Measurements from ENCODE around the gene TMEM37. TPM values are rescaled to one million over a fixed set of nuclear protein-coding genes. Genes with fewer than 3 reads are reported as not detected.

The TMEM37 gene
- polyA plus RNA-seq, 1 of the 3 experiments (the other 2 are of a cell fraction): 0.25 TPM

DNA sequence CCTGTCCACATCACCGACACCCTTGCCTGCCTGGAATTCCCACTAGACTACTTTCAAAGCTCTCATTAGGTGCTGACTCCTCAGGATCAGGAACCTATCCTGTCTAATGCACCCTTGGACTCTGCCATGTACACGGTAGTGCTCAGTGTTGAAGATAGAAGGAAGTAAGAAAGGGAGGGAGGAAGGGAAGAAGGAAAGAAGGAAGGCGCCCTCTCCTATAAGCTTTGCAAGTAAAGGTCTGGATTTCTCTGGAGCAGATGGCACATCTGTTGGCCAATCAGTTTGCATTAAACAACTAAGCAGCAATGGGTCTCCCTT lies 47.3 kb downstream of the TMEM37 start:
- TF ChIP-seq GATA2 (CRISPR knock-in tag; IDR thresholded peaks at IDR 0.05) (no peak), EP300 (IDR thresholded peaks at IDR 0.05; ENCODE audit: borderline replicate concordance in 1 of 2, low read depth in 1 of 2, low read length in 1 of 2) (no peak), SIN3A (IDR thresholded peaks at IDR 0.05; ENCODE audit: borderline replicate concordance, low read depth, low read length) (no peak), ELF1 (IDR thresholded peaks at IDR 0.05) (no peak), POLR2AphosphoS5 (IDR thresholded peaks at IDR 0.05; ENCODE audit: low read depth, low read length) (no peak), RFX5 (IDR thresholded peaks at IDR 0.05; ENCODE audit: low read length) (no peak)
- no peaks in the 10 kb centered on the region for H3K79me2 ChIP-seq (ENCODE audit: insufficient read depth)
- H2AFZ ChIP-seq (ENCODE audit: low read depth): no peak overlapping the region
- H3K4me3 ChIP-seq (ENCODE audit: low read depth in 2 of 2, low read length in 1 of 2): no peak overlapping the region
- H3K4me1 ChIP-seq (ENCODE audit: control insufficient read depth in 1 of 2, insufficient read depth in 2 of 2, low read depth in 1 of 2, low read length in 1 of 2): peaks cover 0 to 47% of the 10 kb centered on the region in 2 experiments; a peak in 1 of 4 replicates
- WGBS (ENCODE audit: low lambda C conversion rate): 83% methylated on average over 3 of the region's 3 CpGs
- POLR2A ChIA-PET: no interaction called here
- H3F3A ChIP-seq (replicated peaks; ENCODE audit: insufficient read depth): no peaks in the 10 kb centered on the region
- DNase-seq: no peak
- no peak overlapping the region for H3K9ac ChIP-seq
- H3K36me3 ChIP-seq (replicated peaks in 1 of 2; ENCODE audit: control insufficient read depth in 1 of 2, insufficient read depth in 2 of 2, low read length in 1 of 2): no peaks in the 10 kb centered on the region
- H3K9me2 ChIP-seq: no peaks in the 10 kb centered on the region
- H4K20me1 ChIP-seq (ENCODE audit: insufficient read depth): no peaks in the 10 kb centered on the region
- no peak overlapping the region for H3K27ac ChIP-seq (ENCODE audit: low read depth in 2 of 2, low read length in 1 of 2)
- CTCF ChIA-PET: interaction anchor here (0.9 to 1.9 kb wide), 5 partner anchors 15 to 597 kb away, joined by 3 to 4 read pairs (median 3); partner anchors contain the start of gene TMEM37
- no peaks in the 10 kb centered on the region for H3K9me3 ChIP-seq
- H3K4me2 ChIP-seq: no peak overlapping the region
- H3K27me3 ChIP-seq (ENCODE audit: insufficient read depth): no peaks in the 10 kb centered on the region

DNA sequence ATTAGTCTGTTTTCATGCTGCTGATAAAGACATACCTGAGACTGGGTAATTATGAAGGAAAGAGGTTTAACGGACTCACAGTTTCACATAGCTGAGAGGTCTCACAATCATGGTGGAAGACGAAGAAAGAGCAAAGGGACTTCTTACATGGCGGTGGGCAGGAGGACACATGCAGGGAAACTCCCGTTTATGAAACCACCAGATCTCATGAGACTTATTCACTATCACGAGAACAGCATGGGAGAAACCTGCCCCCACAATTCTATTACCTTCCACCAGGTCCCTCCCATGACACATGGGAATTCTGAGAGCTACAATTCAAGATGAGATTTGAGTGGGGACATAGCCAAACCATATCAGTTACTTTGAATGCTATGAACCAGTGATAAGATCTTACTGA lies 48.5 kb downstream of the TMEM37 start:
- no peaks in the 10 kb centered on the region for H3K36me3 ChIP-seq (replicated peaks in 1 of 2; ENCODE audit: control insufficient read depth in 1 of 2, insufficient read depth in 2 of 2, low read length in 1 of 2)
- 63% methylated on average over 5 of the region's 5 CpGs for WGBS (ENCODE audit: low lambda C conversion rate)
- POLR2A ChIA-PET: interaction anchor here (0.7 kb wide), 1 partner anchor 113 kb away, joined by 3 read pairs; the partner anchor contains the start of gene DBI

DNA sequence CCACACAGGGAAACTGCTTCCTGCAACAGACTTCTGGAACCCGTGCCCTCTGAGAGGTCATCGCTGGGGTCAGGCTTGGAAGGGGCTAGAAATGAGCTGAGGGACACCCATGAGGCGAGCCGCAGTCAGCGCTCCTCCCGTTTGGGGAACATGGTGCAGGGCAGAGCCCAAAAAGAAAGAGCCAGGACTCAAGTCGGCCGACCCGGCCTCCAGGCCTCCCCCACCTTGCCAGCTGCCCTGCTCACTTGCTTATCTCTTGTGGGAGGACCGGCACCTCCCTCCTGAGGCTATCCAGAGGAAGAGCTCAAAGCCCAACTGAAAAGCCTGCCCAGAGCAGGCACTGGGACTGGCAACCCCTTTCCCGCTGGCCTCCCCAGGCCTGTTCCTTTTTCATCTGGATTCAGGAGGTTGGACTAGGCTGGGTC lies 49.1 kb downstream of the TMEM37 start:
- DNase-seq: no peak
- no peaks in the 10 kb centered on the region for H3F3A ChIP-seq (replicated peaks; ENCODE audit: insufficient read depth)
- H3K4me2 ChIP-seq: no peak overlapping the region
- H3K36me3 ChIP-seq (replicated peaks in 1 of 2; ENCODE audit: control insufficient read depth in 1 of 2, insufficient read depth in 2 of 2, low read length in 1 of 2): no peaks in the 10 kb centered on the region
- no peak overlapping the region for H3K9ac ChIP-seq
- no peaks in the 10 kb centered on the region for H4K20me1 ChIP-seq (ENCODE audit: insufficient read depth)
- 75% methylated on average over 11 of the region's 11 CpGs for WGBS (ENCODE audit: low lambda C conversion rate)
- no peaks in the 10 kb centered on the region for H3K79me2 ChIP-seq (ENCODE audit: insufficient read depth)
- H2AFZ ChIP-seq (ENCODE audit: low read depth): no peak overlapping the region
- no peaks in the 10 kb centered on the region for H3K27me3 ChIP-seq (ENCODE audit: insufficient read depth)
- H3K9me3 ChIP-seq: no peaks in the 10 kb centered on the region
- ChIA-PET CTCF (interaction anchor here (0.8 to 1.9 kb wide), 9 partner anchors 10 to 599 kb away, joined by 3 to 6 read pairs (median 3); partner anchors contain the start of gene TMEM37), POLR2A (interaction anchor here (1.0 kb wide), 1 partner anchor 114 kb away, joined by 3 read pairs; the partner anchor contains the start of genes C2orf76 and DBI)
- no peaks in the 10 kb centered on the region for H3K9me2 ChIP-seq
- peaks cover 0 to 63% of the 10 kb centered on the region in 2 experiments; a peak in 1 of 4 replicates for H3K4me1 ChIP-seq (ENCODE audit: control insufficient read depth in 1 of 2, insufficient read depth in 2 of 2, low read depth in 1 of 2, low read length in 1 of 2)
- peak overlapping the region in 1 of 2 experiments; percentile 95; a peak in 1 of 4 replicates for H3K27ac ChIP-seq (ENCODE audit: low read depth in 2 of 2, low read length in 1 of 2)
- H3K4me3 ChIP-seq (ENCODE audit: low read depth in 2 of 2, low read length in 1 of 2): no peak overlapping the region
- TF ChIP-seq EP300 (IDR thresholded peaks at IDR 0.05; ENCODE audit: borderline replicate concordance in 1 of 2, low read depth in 1 of 2, low read length in 1 of 2): no peak
- TF ChIP-seq SMC3 (IDR thresholded peaks at IDR 0.05; ENCODE audit: low read depth, low read length): no peak
- no peak for TF ChIP-seq FOXJ3 (CRISPR knock-in tag; IDR thresholded peaks at IDR 0.05)
- TF ChIP-seq NFIC (IDR thresholded peaks at IDR 0.05; ENCODE audit: borderline replicate concordance): no peak
- TF ChIP-seq, protein P1, sequence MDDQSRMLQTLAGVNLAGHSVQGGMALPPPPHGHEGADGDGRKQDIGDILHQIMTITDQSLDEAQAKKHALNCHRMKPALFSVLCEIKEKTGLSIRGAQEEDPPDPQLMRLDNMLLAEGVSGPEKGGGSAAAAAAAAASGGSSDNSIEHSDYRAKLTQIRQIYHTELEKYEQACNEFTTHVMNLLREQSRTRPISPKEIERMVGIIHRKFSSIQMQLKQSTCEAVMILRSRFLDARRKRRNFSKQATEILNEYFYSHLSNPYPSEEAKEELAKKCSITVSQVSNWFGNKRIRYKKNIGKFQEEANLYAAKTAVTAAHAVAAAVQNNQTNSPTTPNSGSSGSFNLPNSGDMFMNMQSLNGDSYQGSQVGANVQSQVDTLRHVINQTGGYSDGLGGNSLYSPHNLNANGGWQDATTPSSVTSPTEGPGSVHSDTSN (IDR thresholded peaks at IDR 0.05): no peak
- no peak for TF ChIP-seq JUND (IDR thresholded peaks at IDR 0.05)
- TF ChIP-seq, protein P2, sequence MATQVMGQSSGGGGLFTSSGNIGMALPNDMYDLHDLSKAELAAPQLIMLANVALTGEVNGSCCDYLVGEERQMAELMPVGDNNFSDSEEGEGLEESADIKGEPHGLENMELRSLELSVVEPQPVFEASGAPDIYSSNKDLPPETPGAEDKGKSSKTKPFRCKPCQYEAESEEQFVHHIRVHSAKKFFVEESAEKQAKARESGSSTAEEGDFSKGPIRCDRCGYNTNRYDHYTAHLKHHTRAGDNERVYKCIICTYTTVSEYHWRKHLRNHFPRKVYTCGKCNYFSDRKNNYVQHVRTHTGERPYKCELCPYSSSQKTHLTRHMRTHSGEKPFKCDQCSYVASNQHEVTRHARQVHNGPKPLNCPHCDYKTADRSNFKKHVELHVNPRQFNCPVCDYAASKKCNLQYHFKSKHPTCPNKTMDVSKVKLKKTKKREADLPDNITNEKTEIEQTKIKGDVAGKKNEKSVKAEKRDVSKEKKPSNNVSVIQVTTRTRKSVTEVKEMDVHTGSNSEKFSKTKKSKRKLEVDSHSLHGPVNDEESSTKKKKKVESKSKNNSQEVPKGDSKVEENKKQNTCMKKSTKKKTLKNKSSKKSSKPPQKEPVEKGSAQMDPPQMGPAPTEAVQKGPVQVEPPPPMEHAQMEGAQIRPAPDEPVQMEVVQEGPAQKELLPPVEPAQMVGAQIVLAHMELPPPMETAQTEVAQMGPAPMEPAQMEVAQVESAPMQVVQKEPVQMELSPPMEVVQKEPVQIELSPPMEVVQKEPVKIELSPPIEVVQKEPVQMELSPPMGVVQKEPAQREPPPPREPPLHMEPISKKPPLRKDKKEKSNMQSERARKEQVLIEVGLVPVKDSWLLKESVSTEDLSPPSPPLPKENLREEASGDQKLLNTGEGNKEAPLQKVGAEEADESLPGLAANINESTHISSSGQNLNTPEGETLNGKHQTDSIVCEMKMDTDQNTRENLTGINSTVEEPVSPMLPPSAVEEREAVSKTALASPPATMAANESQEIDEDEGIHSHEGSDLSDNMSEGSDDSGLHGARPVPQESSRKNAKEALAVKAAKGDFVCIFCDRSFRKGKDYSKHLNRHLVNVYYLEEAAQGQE (IDR thresholded peaks at IDR 0.05; ENCODE audit: low read depth, low read length): no peak
- no peak for TF ChIP-seq RXRA (IDR thresholded peaks at IDR 0.05; ENCODE audit: borderline replicate concordance, low read depth)
- TF ChIP-seq RAD21 (IDR thresholded peaks at IDR 0.05; ENCODE audit: low read length): no peak

More for the DNA sequence above, 48.5 kb downstream of the TMEM37 start:
- H3K9me2 ChIP-seq: no peaks in the 10 kb centered on the region
- no peaks in the 10 kb centered on the region for H3F3A ChIP-seq (replicated peaks; ENCODE audit: insufficient read depth)
- CTCF ChIA-PET: interaction anchor here (1.1 to 1.9 kb wide), 5 partner anchors 48 to 598 kb away, joined by 3 to 6 read pairs (median 3); partner anchors contain the start of gene TMEM37
- no peak overlapping the region for H3K4me2 ChIP-seq
- peaks cover 0 to 58% of the 10 kb centered on the region in 2 experiments; a peak in 1 of 4 replicates for H3K4me1 ChIP-seq (ENCODE audit: control insufficient read depth in 1 of 2, insufficient read depth in 2 of 2, low read depth in 1 of 2, low read length in 1 of 2)
- H3K4me3 ChIP-seq (ENCODE audit: low read depth in 2 of 2, low read length in 1 of 2): no peak overlapping the region
- TF ChIP-seq RCOR1 (IDR thresholded peaks at IDR 0.05; ENCODE audit: low read length) (no peak), EP300 (IDR thresholded peaks at IDR 0.05; ENCODE audit: borderline replicate concordance in 1 of 2, low read depth in 1 of 2, low read length in 1 of 2) (no peak), GABPA (IDR thresholded peaks at IDR 0.05; ENCODE audit: low read depth) (no peak), POLR2AphosphoS5 (IDR thresholded peaks at IDR 0.05; ENCODE audit: low read depth, low read length) (no peak), RAD21 (IDR thresholded peaks at IDR 0.05; ENCODE audit: low read length) (no peak), YY1 (IDR thresholded peaks at IDR 0.05; ENCODE audit: low read depth) (no peak)
- no peaks in the 10 kb centered on the region for H3K27me3 ChIP-seq (ENCODE audit: insufficient read depth)
- H3K79me2 ChIP-seq (ENCODE audit: insufficient read depth): no peaks in the 10 kb centered on the region
- H4K20me1 ChIP-seq (ENCODE audit: insufficient read depth): no peaks in the 10 kb centered on the region
- H3K9ac ChIP-seq: no peak overlapping the region
- no peaks in the 10 kb centered on the region for H3K9me3 ChIP-seq
- H2AFZ ChIP-seq (ENCODE audit: low read depth): no peak overlapping the region
- DNase-seq: no peak
- H3K27ac ChIP-seq (ENCODE audit: low read depth in 2 of 2, low read length in 1 of 2): no peak overlapping the region

Measured in SK-N-SH (cell line).